ENCODE data around the gene TNFRSF6B.

TNFRSF6B gene

GRCh38 chr20:63746751-63747315, 50.4 kb downstream of the TNFRSF6B start:
- in situ Hi-C loops (cut with MboI; ENCODE audit: low sequenced_read_pairs): no loop called here

DNA sequence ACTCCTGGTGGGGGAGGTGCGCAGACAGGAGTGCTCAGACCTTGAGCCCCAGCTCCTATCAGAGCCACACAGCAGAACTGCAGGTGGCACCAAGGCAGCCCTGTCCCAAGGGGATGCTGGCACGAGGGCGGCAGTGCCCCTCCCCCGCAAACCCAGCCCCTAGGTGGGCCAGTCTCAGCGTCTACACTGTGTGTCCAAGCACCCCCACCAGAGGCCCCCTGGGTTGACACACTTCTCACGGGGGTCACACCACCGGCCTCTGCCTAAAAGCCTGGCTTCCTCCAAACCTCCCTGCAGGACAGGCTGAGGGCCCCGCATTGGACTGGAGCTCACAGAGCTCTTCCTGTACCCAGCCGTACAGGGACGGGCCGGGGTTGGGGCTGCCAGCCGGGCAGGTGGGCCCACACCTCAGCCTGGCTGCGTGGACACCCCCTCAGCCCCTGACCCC, 51.2 kb downstream of the TNFRSF6B start:
- in situ Hi-C loops (cut with MboI; ENCODE audit: low sequenced_read_pairs): no loop called here

Data from HL-60/S4 treated with retinoic acid at 250 ng/mL for 4 days and 3 days (cell line).